ENCODE data around the gene PNMA5. TPM values are rescaled to one million over a fixed set of nuclear protein-coding genes. Genes with fewer than 3 reads are reported as not detected.
A peak's percentile ranks its signal among the peaks of the same experiment; 100 is the strongest.

PNMA5 gene
- total RNA-seq, 1 donor from 2014 or later, result not detected

DNA sequence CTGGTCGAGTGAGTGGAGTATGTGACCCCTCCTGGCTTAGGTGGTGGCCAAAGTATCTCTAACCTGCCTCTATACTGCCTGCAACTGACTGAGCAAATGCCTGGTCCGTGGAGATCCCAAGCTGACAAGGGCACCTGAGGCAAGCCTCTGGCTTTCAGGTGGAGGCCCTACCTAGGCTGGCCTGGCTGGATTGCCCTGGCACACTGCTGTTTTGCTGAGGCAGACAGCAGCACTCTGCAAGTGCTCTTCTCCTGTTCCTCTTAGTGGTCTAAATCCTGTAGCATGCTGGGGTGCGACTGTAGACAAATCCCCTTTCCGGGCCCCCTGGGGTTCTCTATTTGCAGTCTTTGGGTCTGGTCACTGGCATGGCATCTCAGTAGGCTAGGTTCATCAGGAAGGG, 44.8 kb downstream of the PNMA5 start:
- H3K4me1 ChIP-seq, result no peaks in the 10 kb centered on the region
- intact Hi-C loops (cut with DNase I), result no loop called here
- no peaks in the 10 kb centered on the region for H3K36me3 ChIP-seq
- TF ChIP-seq, protein P1, sequence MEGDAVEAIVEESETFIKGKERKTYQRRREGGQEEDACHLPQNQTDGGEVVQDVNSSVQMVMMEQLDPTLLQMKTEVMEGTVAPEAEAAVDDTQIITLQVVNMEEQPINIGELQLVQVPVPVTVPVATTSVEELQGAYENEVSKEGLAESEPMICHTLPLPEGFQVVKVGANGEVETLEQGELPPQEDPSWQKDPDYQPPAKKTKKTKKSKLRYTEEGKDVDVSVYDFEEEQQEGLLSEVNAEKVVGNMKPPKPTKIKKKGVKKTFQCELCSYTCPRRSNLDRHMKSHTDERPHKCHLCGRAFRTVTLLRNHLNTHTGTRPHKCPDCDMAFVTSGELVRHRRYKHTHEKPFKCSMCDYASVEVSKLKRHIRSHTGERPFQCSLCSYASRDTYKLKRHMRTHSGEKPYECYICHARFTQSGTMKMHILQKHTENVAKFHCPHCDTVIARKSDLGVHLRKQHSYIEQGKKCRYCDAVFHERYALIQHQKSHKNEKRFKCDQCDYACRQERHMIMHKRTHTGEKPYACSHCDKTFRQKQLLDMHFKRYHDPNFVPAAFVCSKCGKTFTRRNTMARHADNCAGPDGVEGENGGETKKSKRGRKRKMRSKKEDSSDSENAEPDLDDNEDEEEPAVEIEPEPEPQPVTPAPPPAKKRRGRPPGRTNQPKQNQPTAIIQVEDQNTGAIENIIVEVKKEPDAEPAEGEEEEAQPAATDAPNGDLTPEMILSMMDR (IDR thresholded peaks at IDR 0.05), result no peak
- no peaks in the 10 kb centered on the region for H3K9me3 ChIP-seq
- DNase-seq (no peak), ATAC-seq (no peak)
- no peak overlapping the region for H3K4me3 ChIP-seq
- H3K27ac ChIP-seq, result no peak overlapping the region
- H3K27me3 ChIP-seq, result no peaks in the 10 kb centered on the region

DNA sequence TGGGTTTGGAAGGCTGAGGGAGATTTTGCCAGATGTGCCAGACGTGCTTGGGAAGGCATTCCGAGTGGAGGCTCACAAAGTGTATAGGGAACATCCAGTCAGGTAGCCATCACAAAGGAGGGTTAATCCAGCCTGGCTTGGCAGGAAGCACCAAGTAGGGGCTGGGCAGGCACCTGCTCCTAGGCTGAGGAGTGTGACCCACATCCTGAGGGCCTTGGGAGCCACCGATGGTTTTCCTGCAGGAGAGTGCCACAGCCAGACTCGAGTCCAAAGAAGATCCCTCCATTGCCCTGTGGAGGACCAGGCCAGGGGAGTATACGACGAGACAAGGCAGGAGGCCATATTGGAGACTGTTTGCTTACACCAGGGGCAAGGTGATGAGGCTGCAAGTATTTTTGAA, 47.2 kb downstream of the PNMA5 start:
- no peaks in the 10 kb centered on the region for H3K27me3 ChIP-seq
- H3K36me3 ChIP-seq, result no peaks in the 10 kb centered on the region
- intact Hi-C loops (cut with DNase I), result no loop called here
- TF ChIP-seq, protein P1 (IDR thresholded peaks at IDR 0.05), result no peak
- DNase-seq (no peak), ATAC-seq (no peak)
- no peak overlapping the region for H3K4me3 ChIP-seq
- H3K9me3 ChIP-seq, result no peaks in the 10 kb centered on the region
- H3K4me1 ChIP-seq, result no peaks in the 10 kb centered on the region
- no peak overlapping the region for H3K27ac ChIP-seq

- Histone ChIP-seq H3K27me3 (no peaks in the 10 kb centered on the region), H3K27ac (no peak overlapping the region), H3K9me3 (no peaks in the 10 kb centered on the region), H3K4me3 (no peak overlapping the region), H3K4me1 (no peaks in the 10 kb centered on the region), H3K36me3 (no peaks in the 10 kb centered on the region)
- no peak for DNase-seq
- intact Hi-C loops (cut with DNase I), result no loop called here
- TF ChIP-seq, protein P1 (IDR thresholded peaks at IDR 0.05), result no peak
- no peak for ATAC-seq
These were observed 48.6 kb downstream of the PNMA5 start for GRCh38 chrX:152945021-152945979.

DNA sequence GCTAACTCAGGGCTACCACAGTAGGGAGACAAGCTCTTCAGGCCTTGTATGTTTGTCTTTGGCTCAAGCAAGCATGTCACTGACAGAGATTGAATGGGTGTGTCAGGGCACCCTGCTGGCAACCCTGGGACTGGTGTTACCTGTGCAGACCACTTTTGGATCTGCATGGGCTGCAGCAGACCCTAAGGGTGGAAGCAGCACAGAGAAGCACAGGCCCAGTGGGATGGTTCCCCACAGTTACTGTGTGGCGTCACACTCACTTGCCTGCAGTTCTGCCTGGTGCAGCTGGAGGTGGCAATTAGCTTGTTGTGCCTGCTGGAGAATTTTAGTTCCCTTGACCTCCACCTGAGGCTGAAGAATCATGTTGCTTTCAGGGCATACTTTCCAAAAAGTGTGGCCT, 50.1 kb downstream of the PNMA5 start:
- Histone ChIP-seq H3K4me3 (no peak overlapping the region), H3K9me3 (no peaks in the 10 kb centered on the region), H3K27me3 (no peaks in the 10 kb centered on the region), H3K4me1 (no peaks in the 10 kb centered on the region), H3K27ac (no peak overlapping the region), H3K36me3 (no peaks in the 10 kb centered on the region)
- DNase-seq (no peak), ATAC-seq (no peak)
- intact Hi-C loops (cut with DNase I), result no loop called here
- TF ChIP-seq, protein P1 (IDR thresholded peaks at IDR 0.05), result no peak

DNA sequence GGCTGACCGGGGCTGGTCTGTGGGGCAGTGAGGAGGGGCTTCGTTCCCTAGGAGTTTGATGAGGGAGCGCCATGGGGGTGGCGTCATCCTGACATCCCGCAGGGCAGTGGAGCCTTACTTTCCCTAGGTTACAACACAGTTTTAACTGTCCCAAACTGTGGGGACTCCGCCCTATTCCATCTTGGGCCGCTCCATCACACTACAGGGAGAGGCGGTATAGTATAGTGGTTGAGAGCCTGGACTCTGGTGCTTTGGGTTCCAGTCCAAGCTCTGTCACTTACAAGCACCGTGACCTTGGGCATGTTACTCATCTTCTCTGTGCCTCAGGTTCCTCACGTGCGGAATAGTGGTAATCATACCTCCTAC, 51.9 kb downstream of the PNMA5 start:
- Histone ChIP-seq H3K4me3 (peak overlapping the region; percentile 54), H3K27ac (peak overlapping the region; percentile 85)

More for the DNA sequence above, 51.9 kb downstream of the PNMA5 start:
- H3K4me1 ChIP-seq, result no peaks in the 10 kb centered on the region
- H3K27me3 ChIP-seq, result no peaks in the 10 kb centered on the region
- ATAC-seq, result no peak
- intact Hi-C loops (cut with DNase I), result no loop called here
- no peaks in the 10 kb centered on the region for H3K36me3 ChIP-seq
- H3K9me3 ChIP-seq, result no peaks in the 10 kb centered on the region
- TF ChIP-seq, protein P1 (IDR thresholded peaks at IDR 0.05), result no peak
- DNase-seq, result no peak
